GM12875 (cell line): Measurements from ENCODE around the gene LMF2.

ENCODE experiments used
- H3K4me3 ChIP-seq: one replicate; pipeline ENCODE4 v1.5.1; 2011; ENCODE audit warnings: low read depth, low read length, control low read depth
- CTCF ChIP-seq: IDR thresholded peaks from 2 replicates; pipeline ENCODE4 v1.5.1; 2011; ENCODE audit warnings: low read depth, mild to moderate bottlenecking, control low read depth, inconsistent platforms, low read length, moderate library complexity, borderline replicate concordance; ENCODE audit not compliant: insufficient read depth

LMF2 gene

GRCh38 chr22:50469377-50470305 lies 37.9 kb downstream of the LMF2 start:
- H3K4me3 ChIP-seq: no peak overlapping the region
- peak; percentile 24; the same call in 1 of the 2 replicates for TF ChIP-seq CTCF

DNA sequence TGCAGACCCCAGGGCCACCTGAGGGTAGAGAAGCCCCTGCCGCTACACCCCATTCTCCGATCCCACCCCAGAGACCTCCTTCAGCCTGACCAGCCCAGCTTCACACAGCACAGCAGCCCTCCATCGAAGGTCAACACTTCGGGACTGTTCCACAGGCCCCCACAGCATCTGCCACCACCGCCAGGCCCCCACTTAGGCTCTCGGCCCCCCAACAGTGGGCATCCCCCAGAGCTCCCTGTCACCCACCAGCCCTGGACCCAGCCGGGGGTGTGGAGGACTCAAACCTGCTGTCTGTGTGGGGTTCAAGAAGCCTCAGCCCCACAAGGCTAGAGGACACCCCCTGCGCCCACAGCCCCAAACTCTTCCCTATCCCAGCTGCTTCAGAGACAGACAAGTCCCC lies 38.9 kb downstream of the LMF2 start:
- peak overlapping the region; percentile 21 for H3K4me3 ChIP-seq
- TF ChIP-seq CTCF: no peak

DNA sequence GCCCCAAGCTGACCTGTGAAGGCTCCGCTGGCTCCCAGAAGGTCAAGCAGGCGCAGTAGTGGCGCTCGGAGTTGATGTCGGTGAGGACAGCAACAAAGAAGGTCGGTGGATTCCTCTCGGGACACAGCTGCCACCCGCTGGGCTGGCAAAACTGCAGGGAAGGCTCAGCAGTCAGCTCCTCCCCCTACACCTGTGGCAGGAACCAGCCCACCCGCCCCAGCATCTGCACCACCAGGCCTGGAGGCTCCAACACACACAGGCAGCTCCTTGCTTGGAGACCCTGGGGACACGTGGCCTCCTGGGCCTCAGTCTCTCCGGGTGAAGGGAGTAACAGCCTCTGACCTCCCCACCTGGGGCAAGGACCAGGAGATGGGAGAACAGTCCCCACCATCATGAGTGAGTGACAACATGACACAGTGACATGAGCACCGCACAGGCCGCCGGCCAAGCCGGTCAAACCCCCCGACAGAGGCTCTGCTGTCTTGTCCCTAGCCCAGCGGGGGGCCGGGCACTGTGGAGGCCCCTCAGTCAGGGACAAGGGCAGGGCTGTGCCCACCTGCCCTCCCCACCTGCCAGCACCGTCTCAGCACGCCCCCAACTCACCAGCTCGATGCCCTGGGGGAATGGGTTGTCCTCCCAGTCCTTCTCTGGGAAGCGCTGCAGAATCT lies 39.6 kb downstream of the LMF2 start:
- no peak for TF ChIP-seq CTCF
- H3K4me3 ChIP-seq: no peak overlapping the region

DNA sequence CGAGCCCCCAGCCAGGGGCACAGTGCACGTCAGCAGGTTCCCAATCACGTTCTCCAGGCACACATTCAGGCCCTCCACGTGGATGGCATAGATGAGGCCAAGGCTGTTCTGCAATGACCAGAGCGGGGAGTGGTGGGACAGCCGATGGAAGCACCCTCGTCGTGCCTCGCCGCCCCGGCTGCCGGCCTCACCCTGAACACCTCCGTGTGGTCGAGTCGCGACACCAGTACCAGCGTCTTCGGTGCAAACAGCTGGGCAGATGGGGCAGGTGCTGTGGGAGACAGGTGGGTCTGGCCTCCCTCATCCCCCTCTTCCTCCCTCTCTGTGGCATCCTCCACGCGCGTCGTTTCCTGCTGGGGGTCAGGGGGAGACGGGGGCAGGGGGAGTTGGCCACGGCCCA lies 40.2 kb downstream of the LMF2 start:
- no peak for TF ChIP-seq CTCF
- no peak overlapping the region for H3K4me3 ChIP-seq

DNA sequence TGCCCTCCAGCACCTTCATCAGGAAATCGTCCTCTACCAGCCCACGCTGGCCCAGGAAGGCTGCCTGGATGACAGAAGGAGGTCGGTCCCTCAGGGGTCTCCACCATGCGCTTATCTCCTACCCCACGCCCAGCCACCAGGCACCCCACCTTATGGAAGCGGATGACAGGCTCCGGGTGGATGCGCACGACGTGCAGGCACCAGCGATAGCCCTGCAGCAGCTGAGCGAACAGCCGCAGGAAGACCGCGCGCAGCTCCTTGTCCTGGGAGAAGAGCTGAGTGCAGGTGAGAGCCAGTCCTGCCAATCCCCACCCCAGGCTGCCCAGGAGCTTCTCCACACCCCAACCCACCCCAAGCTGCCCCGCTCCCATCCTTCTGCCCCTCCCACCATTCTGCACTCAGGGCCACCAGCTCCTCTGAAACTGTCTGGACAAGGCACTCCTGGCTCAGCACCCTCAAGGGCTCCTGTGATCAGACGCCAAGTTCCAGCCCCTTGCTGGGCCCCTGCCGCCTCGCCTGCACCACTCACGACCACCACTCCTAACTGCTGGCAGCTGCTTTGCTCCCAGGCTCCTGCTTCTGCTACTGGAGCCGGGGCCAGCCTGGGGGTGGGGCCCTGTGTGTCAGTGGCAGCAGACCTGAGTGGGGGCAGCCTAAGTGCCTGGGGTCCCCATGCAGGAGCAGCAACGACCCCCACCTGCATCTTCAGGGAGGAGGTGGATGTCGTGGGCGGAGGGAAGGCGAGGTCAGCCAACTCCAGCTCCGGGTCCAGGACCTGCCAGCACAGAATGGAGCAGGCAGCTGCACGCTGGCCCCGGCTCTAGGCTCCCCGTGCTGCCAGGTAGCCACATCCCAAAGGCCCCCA lies 42.2 kb downstream of the LMF2 start:
- TF ChIP-seq CTCF: no peak
- H3K4me3 ChIP-seq: no peak overlapping the region

GRCh38 chr22:50464451-50464850 lies 43.1 kb downstream of the LMF2 start:
- TF ChIP-seq CTCF: no peak
- no peak overlapping the region for H3K4me3 ChIP-seq
